ENCODE results near the gene TAAR6.

DNA sequence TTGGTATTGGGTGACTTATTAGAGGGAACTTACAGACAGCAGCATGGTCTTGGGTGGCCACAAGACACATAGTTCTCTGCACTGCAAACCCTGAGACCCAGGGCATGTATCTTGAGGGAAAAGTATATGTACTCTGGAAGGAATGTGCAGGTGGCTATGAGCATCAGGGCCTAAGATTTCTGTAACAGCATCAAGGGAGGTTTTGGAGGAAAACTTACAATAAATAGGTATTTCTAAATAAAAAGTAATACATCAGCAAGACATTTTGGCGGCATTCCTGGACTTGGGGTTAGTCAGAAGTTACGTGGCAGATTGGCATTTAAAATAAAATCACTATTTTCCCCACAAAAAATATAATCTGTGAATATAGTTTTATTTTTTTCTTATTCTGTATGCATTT, 49.2 kb upstream of the TAAR6 start:
- TF ChIP-seq POLR2A (IDR thresholded peaks at IDR 0.05; ENCODE audit: low read depth, low read length) = no peak
- TF ChIP-seq POLR2AphosphoS5 (IDR thresholded peaks at IDR 0.05; ENCODE audit: low read depth, low read length) = no peak

Data from GM12892 (cell line).